ENCODE data around the gene RXRA.
A peak's percentile ranks its signal among the peaks of the same experiment; 100 is the strongest.

RXRA gene

GRCh38 chr9:134445000-134445399 lies 118.7 kb downstream of the RXRA start:
- DNase-seq (ENCODE audit: low spot score) = no peak
- Mint-ChIP-seq H3K27ac (peak overlapping the region; percentile 1), H3K4me1 (ENCODE audit: low read depth) (peaks cover 12% of the 10 kb centered on the region), H3K9me3 (peaks cover 21% of the 10 kb centered on the region), H3K4me3 (no peak overlapping the region), H3K36me3 (ENCODE audit: low read depth) (no peaks in the 10 kb centered on the region), H3K27me3 (ENCODE audit: low read depth) (peaks cover 10% of the 10 kb centered on the region)

- peak; percentile 72 for DNase-seq (ENCODE audit: low spot score)
- no peak overlapping the region for H3K27ac Mint-ChIP-seq
- H3K4me1 Mint-ChIP-seq (ENCODE audit: low read depth) = peaks cover 5% of the 10 kb centered on the region
Observed at GRCh38 chr9:134449180-134449916, 123.1 kb downstream of the RXRA start.

DNA sequence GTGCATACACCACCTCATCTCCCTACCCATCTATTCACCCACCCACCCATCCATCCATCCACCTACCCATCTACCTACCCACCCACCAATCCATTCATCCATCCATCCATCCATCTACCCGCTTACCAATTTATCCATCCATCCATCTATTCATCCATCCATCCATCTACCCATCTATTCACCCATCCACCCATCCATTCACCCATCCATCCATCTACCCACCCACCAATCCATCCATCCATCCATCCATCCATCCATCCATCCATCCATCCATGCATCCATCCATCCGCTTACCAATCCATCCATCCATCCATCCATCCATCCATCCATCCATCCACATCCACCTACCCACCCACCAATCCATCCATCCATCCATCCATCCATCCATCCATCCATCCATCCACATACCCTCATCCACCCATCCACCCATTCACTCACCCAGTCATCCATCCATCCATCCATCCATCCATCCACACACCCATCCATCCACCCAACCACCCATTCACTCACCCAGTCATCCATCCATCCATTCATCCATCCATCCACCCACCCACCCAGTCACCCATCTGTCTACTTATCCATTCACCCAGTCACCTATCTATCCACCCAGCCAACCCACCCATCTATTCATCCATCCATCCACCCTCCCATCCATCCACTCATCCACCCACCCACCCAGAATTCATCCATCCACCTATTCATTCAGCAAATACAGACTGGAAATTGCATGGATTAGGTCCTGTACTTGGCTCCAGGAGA lies 125.6 kb downstream of the RXRA start:
- Mint-ChIP-seq H3K4me3 (no peak overlapping the region), H3K9me3 (peaks cover 15% of the 10 kb centered on the region), H3K36me3 (ENCODE audit: low read depth) (no peaks in the 10 kb centered on the region), H3K27ac (no peak overlapping the region), H3K27me3 (ENCODE audit: low read depth) (no peaks in the 10 kb centered on the region), H3K4me1 (ENCODE audit: low read depth) (peaks cover 7% of the 10 kb centered on the region)
- no peak for DNase-seq (ENCODE audit: low spot score)

More at GRCh38 chr9:134449180-134449916, 123.1 kb downstream of the RXRA start:
- H3K27me3 Mint-ChIP-seq (ENCODE audit: low read depth) = peaks cover 4% of the 10 kb centered on the region
- H3K36me3 Mint-ChIP-seq (ENCODE audit: low read depth) = no peaks in the 10 kb centered on the region
- no peak overlapping the region for H3K4me3 Mint-ChIP-seq
- peaks cover 21% of the 10 kb centered on the region for H3K9me3 Mint-ChIP-seq

DNA sequence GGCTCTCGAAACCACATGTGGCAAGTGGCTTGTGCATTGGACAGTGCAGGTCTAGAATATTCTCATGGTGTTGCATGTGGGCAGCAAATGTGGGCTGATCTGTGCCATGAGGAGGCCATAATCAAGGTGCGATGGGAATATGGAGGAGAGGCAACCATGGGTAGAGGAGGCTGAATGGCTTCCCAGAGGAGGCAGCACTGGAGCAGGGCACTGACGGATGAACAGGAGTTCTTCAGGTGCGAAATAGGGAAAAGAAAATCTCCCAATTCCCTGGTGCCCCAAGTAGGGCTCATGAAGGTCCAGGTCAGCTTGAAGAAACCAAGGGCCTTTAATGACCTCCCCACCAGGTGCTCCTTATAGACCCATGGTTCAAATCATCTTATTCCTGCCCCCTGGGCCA lies 126.5 kb downstream of the RXRA start:
- Mint-ChIP-seq H3K9me3 (peaks cover 15% of the 10 kb centered on the region), H3K27me3 (ENCODE audit: low read depth) (no peaks in the 10 kb centered on the region), H3K27ac (no peak overlapping the region), H3K36me3 (ENCODE audit: low read depth) (no peaks in the 10 kb centered on the region), H3K4me3 (no peak overlapping the region), H3K4me1 (ENCODE audit: low read depth) (peaks cover 7% of the 10 kb centered on the region)
- no peak for DNase-seq (ENCODE audit: low spot score)

GRCh38 chr9:134453776-134454475 lies 127.7 kb downstream of the RXRA start:
- Mint-ChIP-seq H3K4me3 (no peak overlapping the region), H3K27me3 (ENCODE audit: low read depth) (no peaks in the 10 kb centered on the region), H3K4me1 (ENCODE audit: low read depth) (peaks cover 7% of the 10 kb centered on the region), H3K36me3 (ENCODE audit: low read depth) (no peaks in the 10 kb centered on the region), H3K9me3 (peaks cover 5% of the 10 kb centered on the region), H3K27ac (no peak overlapping the region)
- DNase-seq (ENCODE audit: low spot score) = no peak

DNA sequence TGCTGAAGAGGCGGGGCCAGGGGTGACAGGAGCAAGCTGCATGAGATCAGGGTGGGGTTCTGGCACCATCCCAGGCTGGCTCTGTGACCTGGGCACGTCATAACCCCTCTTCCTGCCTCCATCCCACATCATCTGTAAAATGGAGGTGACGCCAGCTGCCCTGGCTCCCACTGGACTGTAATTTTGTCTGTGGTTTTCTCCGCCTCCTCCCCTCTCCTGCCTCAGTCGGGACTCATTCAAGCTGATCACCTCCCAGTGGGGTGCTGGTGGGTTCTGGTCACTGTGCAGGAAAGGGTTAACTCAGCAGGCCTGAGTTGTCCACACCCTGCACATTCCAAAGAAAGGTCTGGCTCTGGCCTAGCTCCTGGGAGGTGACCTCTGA lies 128.2 kb downstream of the RXRA start:
- H3K4me3 Mint-ChIP-seq = no peak overlapping the region
- peaks cover under 1% of the 10 kb centered on the region for H3K9me3 Mint-ChIP-seq
- no peaks in the 10 kb centered on the region for H3K27me3 Mint-ChIP-seq (ENCODE audit: low read depth)

GRCh38 chr9:134455021-134455471 lies 128.8 kb downstream of the RXRA start:
- no peaks in the 10 kb centered on the region for H3K36me3 Mint-ChIP-seq (ENCODE audit: low read depth)
- no peak overlapping the region for H3K27ac Mint-ChIP-seq
- H3K4me1 Mint-ChIP-seq (ENCODE audit: low read depth) = peaks cover 7% of the 10 kb centered on the region
- no peaks in the 10 kb centered on the region for H3K9me3 Mint-ChIP-seq
- no peaks in the 10 kb centered on the region for H3K27me3 Mint-ChIP-seq (ENCODE audit: low read depth)
- DNase-seq (ENCODE audit: low spot score) = no peak
- no peak overlapping the region for H3K4me3 Mint-ChIP-seq

More for the DNA sequence above, 128.2 kb downstream of the RXRA start:
- Mint-ChIP-seq H3K36me3 (ENCODE audit: low read depth) (no peaks in the 10 kb centered on the region), H3K27ac (no peak overlapping the region), H3K4me1 (ENCODE audit: low read depth) (peaks cover 7% of the 10 kb centered on the region)
- no peak for DNase-seq (ENCODE audit: low spot score)

DNA sequence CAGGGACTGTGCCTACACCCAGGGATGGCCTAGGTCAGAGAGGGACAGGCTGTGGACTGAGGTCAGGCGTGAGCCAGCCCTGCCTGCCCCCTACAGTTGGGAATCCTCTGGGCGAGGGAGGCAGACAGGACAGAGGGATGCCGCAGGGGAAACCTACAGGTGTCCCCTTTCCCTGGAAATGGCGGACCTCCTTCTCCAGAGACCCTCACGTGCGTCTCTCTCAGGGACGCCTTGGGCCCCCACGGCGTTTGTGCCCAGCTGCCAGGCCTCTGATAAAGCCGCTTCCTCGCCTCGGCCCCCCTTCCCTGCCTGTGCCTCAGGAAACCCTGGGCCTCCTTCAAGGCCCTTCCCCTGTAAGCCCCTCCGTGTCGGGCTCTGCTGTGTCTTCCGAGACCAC lies 129.3 kb downstream of the RXRA start:
- Mint-ChIP-seq H3K27ac (peak overlapping the region; percentile 61), H3K4me3 (peak overlapping the region; percentile 17), H3K4me1 (ENCODE audit: low read depth) (peaks cover 7% of the 10 kb centered on the region), H3K36me3 (ENCODE audit: low read depth) (no peaks in the 10 kb centered on the region), H3K27me3 (ENCODE audit: low read depth) (no peaks in the 10 kb centered on the region), H3K9me3 (no peaks in the 10 kb centered on the region)
- no peak for DNase-seq (ENCODE audit: low spot score)

- H3K4me3 Mint-ChIP-seq = peak overlapping the region; percentile 68
- DNase-seq (ENCODE audit: low spot score) = peak; percentile 67
- H3K27me3 Mint-ChIP-seq (ENCODE audit: low read depth) = no peaks in the 10 kb centered on the region
- peak overlapping the region; percentile 89 for H3K27ac Mint-ChIP-seq
- peaks cover 7% of the 10 kb centered on the region for H3K4me1 Mint-ChIP-seq (ENCODE audit: low read depth)
- no peaks in the 10 kb centered on the region for H3K9me3 Mint-ChIP-seq
- H3K36me3 Mint-ChIP-seq (ENCODE audit: low read depth) = no peaks in the 10 kb centered on the region
Observed at GRCh38 chr9:134455934-134456755, 129.9 kb downstream of the RXRA start.

DNA sequence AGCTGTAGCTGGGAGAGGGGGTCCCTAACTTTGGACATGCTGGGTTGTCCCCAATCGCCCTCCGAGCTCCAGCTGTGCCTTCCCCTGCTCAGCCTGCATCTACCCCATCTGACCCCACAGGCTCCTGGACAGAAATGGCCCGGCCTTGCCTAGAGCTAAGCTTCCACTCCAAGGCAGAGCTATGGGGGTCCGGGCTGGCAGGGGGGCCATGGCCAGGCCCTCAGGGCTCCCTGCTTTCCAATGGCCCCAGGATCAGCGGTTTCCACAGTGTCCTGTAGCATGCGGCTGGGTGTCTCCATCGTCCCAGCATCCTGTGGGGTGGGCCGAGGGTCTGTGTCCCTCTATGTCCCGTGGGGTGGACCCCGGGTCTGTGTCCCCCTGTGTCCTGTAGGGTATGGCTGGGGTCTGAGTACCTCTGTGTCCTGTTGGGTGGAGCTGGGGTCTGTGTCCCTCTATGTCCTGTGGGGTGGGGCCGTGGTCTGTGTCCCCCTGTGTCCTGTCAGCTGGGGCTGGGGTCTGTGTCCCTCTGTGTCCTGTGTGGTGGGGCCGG lies 130.6 kb downstream of the RXRA start:
- Mint-ChIP-seq H3K4me3 (peak overlapping the region; percentile 68), H3K9me3 (no peaks in the 10 kb centered on the region), H3K36me3 (ENCODE audit: low read depth) (no peaks in the 10 kb centered on the region), H3K27me3 (ENCODE audit: low read depth) (no peaks in the 10 kb centered on the region), H3K27ac (peak overlapping the region; percentile 89), H3K4me1 (ENCODE audit: low read depth) (peaks cover 7% of the 10 kb centered on the region)
- DNase-seq (ENCODE audit: low spot score) = no peak

- Mint-ChIP-seq H3K27ac (peak overlapping the region; percentile 89), H3K9me3 (no peaks in the 10 kb centered on the region), H3K4me1 (ENCODE audit: low read depth) (peaks cover 7% of the 10 kb centered on the region), H3K36me3 (ENCODE audit: low read depth) (no peaks in the 10 kb centered on the region), H3K27me3 (ENCODE audit: low read depth) (no peaks in the 10 kb centered on the region), H3K4me3 (no peak overlapping the region)
- DNase-seq (ENCODE audit: low spot score) = no peak
Observed at GRCh38 chr9:134457321-134458206, 131.3 kb downstream of the RXRA start.

DNA sequence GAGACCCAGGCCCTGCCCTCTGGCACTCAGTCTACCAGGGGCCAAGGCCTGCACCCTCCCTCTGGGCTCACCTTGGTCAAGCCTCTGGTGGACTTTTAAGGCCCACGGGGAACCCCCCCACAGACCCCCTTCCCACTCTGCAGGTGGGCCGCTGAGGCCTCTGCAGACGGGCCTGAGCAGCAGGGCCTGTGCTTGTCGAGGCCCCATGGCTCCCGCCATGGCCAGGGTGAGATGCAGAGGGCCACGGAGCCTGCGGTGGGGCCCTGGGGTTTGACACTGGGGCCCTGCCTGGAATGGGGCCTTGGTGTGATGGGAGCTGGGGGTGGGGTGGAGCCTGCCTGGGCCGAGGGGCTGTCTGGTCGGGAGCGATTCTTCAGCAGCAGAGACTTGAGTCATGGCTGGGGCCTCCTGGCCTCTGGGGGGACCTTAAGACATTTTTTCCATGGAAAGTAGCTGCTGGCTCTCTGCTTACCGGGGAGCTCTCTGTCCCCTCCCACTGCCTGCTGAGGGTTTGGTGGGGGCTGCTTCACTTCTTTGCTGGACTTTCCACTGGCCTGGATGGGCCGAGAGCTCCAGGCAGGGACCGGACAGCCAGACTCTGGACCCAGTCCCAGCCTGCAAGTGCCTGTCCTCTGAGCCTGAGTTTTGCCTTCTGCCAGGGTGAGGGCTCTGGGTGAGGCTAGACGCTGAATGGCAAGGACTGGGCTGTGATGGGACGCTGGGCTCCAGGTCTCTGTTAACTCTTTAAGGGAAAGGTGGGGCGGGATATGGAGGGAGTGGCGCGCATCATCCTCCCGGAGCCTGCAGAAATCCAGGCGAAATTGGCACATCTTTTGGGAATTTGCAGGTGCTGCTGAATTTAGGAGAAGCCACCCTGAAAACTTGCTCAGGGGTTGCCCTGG lies 132.2 kb downstream of the RXRA start:
- H3K4me3 Mint-ChIP-seq = no peak overlapping the region
- peaks cover 7% of the 10 kb centered on the region for H3K4me1 Mint-ChIP-seq (ENCODE audit: low read depth)
- no peaks in the 10 kb centered on the region for H3K9me3 Mint-ChIP-seq
- peaks cover 2% of the 10 kb centered on the region for H3K27me3 Mint-ChIP-seq (ENCODE audit: low read depth)
- H3K27ac Mint-ChIP-seq = peak overlapping the region; percentile 71
- no peak for DNase-seq (ENCODE audit: low spot score)
- H3K36me3 Mint-ChIP-seq (ENCODE audit: low read depth) = no peaks in the 10 kb centered on the region

Measured in T-helper 2 cell treated with Interferon-gamma antibody and Interleukin-4, amounts not matched to agents 5 μg/mL and 100 μg/mL, for 36 hours (primary cell).